GM19099 (cell line): Measurements from ENCODE around the gene FKBP8.

ENCODE experiments used
- POLR2A ChIP-seq: IDR thresholded peaks from 3 replicates; pipeline ENCODE4 v1.6.1; 2011; ENCODE audit warnings: low read depth; ENCODE audit not compliant: insufficient read length; ENCODE audit errors: extremely low read depth

The FKBP8 gene

GRCh38 chr19:18537431-18537830 is 5.9 kb downstream of the FKBP8 start:
- no peak for TF ChIP-seq POLR2A

DNA sequence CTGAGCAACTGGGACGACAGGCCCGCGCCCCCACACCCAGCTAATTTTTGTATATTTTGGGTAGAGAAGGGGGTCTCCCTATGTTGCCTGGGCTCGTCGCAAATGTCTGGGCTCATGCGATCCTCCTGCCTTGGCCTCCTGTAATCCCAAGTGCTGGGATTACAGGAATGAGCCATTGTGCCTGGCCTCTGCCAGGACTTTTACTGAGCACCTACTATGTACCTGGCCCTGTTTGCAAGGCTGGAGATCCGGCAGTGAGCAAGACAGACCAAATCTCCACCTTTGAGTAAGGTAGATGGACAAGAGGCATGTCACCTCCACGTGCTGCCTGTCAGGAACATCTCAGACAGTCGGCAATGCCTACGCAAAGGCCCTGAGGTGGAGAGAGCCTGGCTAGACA is 6.9 kb downstream of the FKBP8 start:
- TF ChIP-seq POLR2A = no peak

DNA sequence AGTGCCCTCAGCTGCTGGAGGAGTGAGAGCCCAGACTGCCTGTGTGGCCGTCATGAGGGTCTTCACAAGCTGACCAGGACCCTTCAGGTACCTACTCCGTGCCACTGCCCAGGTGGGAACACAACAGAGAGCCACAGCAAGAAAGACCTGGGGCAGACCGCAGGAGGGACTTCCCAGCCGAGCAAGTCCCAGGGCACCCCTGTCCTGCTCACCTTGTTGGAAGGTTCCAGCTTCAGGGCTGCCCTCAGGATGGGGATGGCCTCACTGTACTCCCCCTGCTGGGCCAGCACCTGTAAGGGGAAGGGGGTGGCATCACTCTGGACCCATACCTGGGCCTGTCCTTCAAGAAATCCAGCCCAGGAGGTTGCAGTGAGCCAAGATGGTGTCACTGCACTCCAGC is 10.3 kb downstream of the FKBP8 start:
- no peak for TF ChIP-seq POLR2A

DNA sequence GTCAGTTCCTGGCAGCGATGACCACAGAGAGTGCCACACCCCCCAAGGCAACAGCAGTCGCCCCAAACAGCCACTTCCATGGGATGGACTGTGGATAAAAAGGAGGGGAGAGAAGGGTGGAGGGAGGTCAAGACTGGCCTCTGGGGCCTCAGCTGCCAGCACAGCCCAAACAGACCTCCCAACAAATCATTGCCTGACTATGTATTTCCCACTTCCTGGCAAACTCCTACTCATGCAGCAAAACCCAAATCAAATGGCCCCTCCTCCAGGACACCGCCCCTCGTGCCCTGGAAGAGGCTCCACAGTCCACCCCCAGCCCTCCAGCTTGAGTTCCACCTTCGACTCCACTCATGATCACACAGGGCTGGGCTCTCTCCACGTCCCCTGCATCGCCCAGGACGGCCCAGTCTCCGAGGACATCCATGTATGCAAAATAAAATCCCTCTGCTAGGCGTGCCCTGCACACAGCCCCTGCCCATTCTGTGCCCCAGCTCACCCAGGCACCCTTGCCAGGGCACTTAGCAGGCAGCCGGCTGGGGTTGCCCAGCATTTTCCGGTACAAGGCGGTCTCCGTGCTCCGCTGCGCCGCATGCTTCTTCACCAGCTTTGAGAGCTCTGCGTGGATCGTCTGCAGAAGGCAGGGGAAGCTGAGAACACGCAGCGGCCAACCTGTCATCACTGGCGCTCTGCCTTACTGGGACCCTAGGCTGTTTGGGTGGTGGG is 11.0 kb downstream of the FKBP8 start:
- no peak for TF ChIP-seq POLR2A

- TF ChIP-seq POLR2A = no peak
Observed at GRCh38 chr19:18531485-18531884, 11.9 kb downstream of the FKBP8 start.

DNA sequence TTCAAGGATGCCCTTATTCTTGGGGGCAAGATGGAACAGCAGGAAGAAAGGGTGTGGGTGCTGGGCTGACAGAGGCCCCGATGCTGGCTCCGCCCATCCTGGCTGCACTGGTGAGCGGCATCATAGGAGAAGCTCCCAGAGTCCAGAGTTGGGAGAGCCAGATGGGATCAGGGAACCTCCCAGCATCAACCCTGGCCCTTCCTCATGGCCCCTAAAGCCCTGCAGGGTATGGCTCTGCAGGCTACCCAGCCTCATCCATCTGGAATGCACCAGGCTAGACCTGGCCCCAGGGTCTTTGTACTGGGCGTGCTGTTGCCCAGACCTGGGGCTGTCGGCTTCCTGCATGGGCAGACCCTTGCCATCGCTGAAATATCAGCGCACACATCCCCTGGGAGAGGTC is 13.6 kb downstream of the FKBP8 start:
- no peak for TF ChIP-seq POLR2A

DNA sequence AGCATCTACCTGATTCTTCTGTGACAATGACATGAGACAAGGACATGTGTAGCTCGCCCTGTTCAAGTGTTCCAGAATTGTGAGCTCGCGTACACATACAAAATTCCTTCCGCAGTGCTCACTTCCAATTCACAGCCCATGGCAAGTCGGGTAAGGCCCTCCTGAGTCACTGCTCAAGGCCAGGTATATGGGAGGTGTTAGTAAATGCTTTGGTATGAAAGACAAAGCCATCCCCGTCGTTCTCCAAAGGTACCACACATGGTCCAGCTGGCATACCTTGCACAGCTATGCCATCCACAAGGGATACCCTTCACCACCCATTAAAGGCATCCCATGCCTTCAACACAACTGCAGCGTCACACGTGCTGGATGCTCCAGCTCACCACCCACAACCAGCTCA is 17.1 kb downstream of the FKBP8 start:
- no peak for TF ChIP-seq POLR2A

DNA sequence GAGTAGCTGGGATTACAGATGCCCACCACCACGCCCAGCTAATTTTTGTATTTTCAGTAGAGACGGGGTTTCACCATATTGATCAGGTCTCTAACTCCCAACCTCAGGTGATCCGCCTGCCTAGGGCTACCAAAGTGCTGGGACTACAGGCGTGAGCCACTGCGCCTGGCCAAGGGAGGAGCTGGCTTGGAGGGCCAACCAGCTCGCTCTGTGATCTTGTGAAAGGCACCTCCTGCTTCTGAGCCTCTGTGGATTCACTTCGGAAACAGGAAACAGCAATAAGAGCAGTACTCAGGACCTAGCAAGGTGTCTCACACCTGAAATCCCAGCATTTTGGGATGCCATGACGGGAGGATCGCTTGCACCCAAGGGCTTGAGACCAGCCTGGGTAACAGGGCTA is 19.5 kb downstream of the FKBP8 start:
- TF ChIP-seq POLR2A = no peak

DNA sequence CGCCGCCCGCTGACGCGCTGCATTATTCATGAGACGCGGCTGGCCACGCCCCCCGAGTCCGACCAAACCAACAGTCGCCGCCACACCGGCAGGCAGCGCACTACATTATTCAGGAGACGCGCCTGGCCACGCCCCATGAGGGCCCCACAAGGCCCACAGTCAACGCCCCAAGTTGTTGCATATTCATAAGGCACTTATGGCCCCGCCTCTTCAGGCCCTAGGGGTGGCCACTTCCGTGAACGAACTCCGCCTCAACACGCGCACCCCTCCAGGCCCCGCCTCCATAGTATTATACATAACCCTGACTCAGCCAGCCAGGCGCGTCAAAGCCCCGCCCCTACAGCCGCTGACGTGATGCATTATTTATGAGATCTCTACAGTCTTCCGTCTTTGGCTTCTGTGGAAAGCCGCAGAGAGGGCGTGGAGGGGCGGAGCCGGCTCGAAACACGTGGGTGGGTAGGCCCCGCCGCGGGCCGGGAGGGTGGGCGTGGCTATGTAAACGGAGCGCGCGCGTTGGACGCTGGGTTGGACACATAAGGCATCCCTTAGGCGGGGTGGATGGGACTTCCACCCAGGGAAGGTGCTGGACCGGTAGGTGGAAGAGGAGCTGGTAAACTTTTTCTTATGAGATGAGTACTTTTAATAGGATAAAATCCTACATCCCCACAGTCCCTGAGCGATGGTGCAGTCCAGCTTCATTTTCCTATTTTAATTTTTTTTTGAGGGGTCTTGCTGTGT is 21.1 kb downstream of the FKBP8 start:
- peak; percentile 79 for TF ChIP-seq POLR2A

- peak; percentile 94 for TF ChIP-seq POLR2A
Observed at GRCh38 chr19:18521692-18522123, 21.7 kb downstream of the FKBP8 start, which contains the start of gene ELL. ELL (minus strand) TSS chr19:18522070; CDS start chr19:18522055, 15 bp downstream.

GRCh38 chr19:18520848-18521691 is 22.3 kb downstream of the FKBP8 start:
- TF ChIP-seq POLR2A = peak; percentile 56

DNA sequence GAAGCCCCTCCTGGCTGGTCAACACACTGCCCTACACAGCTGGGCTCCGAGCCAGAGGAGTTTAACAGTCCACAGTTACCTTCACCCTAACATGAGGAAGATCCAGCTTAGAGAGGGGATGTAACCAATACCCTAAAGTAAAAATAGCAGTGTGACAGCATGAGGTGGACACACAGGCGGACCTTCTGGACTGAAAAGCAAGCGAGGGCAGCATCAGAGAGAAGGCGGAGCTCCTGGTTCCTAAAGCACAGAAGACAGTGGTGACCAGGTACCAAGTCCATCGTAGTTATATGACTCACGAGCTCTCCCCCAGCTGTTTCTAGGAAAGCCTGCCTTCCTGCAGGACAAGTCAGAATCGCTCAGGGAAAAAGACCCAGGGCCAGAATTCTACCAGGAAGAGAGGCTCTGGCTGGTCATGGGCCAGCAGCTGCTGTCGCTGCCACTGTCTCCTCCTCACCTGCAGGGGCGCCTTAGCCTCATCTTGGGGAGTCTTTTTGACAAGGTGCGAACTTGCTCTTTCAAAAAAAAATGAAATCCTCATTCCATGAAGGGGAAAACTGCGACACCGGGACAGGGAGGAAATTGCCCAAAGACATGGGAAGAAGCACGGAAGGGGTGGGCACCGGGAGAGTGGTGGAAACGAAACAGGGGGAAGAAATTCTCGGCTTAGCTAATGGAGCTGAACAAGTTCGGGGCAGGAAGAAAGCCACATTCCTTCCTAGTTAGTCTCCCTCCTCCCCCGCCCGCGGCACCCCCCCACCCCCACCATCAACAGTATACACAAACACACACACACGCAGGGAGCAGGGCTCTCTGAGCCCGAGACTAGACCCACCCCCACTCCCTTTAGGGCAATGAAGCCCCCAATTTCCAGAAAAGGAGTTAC is 23.2 kb downstream of the FKBP8 start:
- TF ChIP-seq POLR2A = no peak

DNA sequence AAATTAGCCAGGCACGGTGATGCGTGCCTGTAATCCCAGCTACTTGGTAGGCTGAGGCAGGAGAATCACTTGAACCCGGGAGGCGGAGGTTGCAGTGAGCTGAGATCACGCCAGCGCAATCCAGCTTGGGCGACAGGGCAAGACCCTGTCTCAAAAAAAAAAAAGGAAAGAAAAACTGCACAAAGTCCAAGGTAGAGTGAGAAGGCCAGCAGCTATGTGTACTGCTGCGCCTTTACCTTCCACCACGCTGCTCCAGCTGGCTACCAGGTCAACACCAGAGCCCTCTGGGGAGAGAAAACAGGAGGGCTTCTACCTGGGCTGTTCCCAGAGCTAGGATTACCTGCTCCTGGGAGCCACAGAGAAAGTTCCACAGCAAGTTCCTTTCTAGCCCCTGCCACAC is 24.7 kb downstream of the FKBP8 start:
- no peak for TF ChIP-seq POLR2A

DNA sequence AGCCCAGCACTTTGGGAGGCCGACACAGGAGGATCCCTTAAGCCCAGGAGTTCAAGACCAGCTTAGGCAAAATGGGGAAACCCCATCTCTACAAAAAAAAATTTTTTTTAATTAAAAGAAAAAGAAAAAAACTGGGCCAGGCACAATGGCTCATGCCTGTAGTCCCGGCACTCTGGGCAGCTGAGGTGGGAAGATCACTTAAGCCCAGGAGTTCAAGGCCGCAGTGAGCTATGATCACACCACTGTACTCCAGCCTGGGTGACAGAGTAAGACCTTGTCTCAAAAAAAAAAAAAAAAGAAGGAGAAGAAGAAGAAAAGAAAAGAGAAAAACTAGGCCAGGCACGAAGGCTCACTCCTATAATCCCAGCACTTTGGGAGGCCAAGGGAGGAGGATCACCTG is 25.8 kb downstream of the FKBP8 start:
- no peak for TF ChIP-seq POLR2A
